SH-SY5Y (cell line): ENCODE data around the gene CHN1.

Source experiments
- GATA2 ChIP-seq: IDR thresholded peaks from 2 replicates; pipeline ENCODE4 v1.6.1; 2011; ENCODE audit warnings: mild to moderate bottlenecking, low read depth, low read length
- GATA3 ChIP-seq: IDR thresholded peaks from 2 replicates; pipeline ENCODE4 v1.6.1; 2011; ENCODE audit warnings: low read depth, mild to moderate bottlenecking, low read length, moderate library complexity

The CHN1 gene

GRCh38 chr2:174971868-174972781, 33.1 kb downstream of the CHN1 start:
- TF ChIP-seq GATA3 (no peak), GATA2 (no peak)

- no peak for TF ChIP-seq GATA3
- TF ChIP-seq GATA2: no peak
Measured at GRCh38 chr2:174970092-174970491, 35.1 kb downstream of the CHN1 start.

- TF ChIP-seq GATA2 (no peak), GATA3 (no peak)
Measured at GRCh38 chr2:174969091-174969734, 36.0 kb downstream of the CHN1 start.

GRCh38 chr2:174967691-174968260, 37.4 kb downstream of the CHN1 start:
- TF ChIP-seq GATA2: no peak
- TF ChIP-seq GATA3: no peak

GRCh38 chr2:174967086-174967485, 38.1 kb downstream of the CHN1 start:
- TF ChIP-seq GATA3: no peak
- no peak for TF ChIP-seq GATA2

- TF ChIP-seq GATA2: no peak
- TF ChIP-seq GATA3: no peak
Measured at GRCh38 chr2:174965992-174966744, 39.0 kb downstream of the CHN1 start.

- no peak for TF ChIP-seq GATA3
- TF ChIP-seq GATA2: no peak
Measured at GRCh38 chr2:174965551-174965950, 39.6 kb downstream of the CHN1 start.

GRCh38 chr2:174964404-174964803, 40.8 kb downstream of the CHN1 start:
- TF ChIP-seq GATA2 (no peak), GATA3 (no peak)

GRCh38 chr2:174963437-174964400, 41.5 kb downstream of the CHN1 start:
- TF ChIP-seq GATA2 (no peak), GATA3 (no peak)

GRCh38 chr2:174959787-174960186, 45.4 kb downstream of the CHN1 start:
- TF ChIP-seq GATA3 (no peak), GATA2 (no peak)

- TF ChIP-seq GATA2: no peak
- no peak for TF ChIP-seq GATA3
Measured at GRCh38 chr2:174957050-174957449, 48.1 kb downstream of the CHN1 start.

- TF ChIP-seq GATA3: no peak
- no peak for TF ChIP-seq GATA2
Measured at GRCh38 chr2:174952607-174953006, 52.6 kb downstream of the CHN1 start.

GRCh38 chr2:174951745-174952144, 53.4 kb downstream of the CHN1 start:
- TF ChIP-seq GATA3 (no peak), GATA2 (no peak)
